OCI-LY7 (cell line): Measurements from ENCODE around the gene CRTC2.

Experiments
- CTCF ChIP-seq: fragments of 200-600 bp; sonication (generic); conservative IDR thresholded peaks from 2 replicates; pipeline ENCODE4 v1.5.1; 2014; ENCODE audit warnings: mild to moderate bottlenecking, antibody characterized with exemption, low read length, moderate library complexity, mixed read lengths
- EZH2phosphoT487 ChIP-seq: fragments of 200-600 bp; sonication (generic); IDR thresholded peaks from 2 replicates; pipeline ENCODE4 v1.6.1; 2018; ENCODE audit warnings: low read depth, borderline replicate concordance, mild to moderate bottlenecking, mixed run types, antibody characterized with exemption, low read length, moderate library complexity, mixed read lengths

- TF ChIP-seq CTCF (no peak), EZH2phosphoT487 (no peak)
Observed at GRCh38 chr1:153960206-153960605, 1.8 kb upstream of the CRTC2 start.
